HG03064 (cell line): Measurements from ENCODE around the gene RXRA.

Experiments used
- ATAC-seq: cut with Tn5 transposase; IDR thresholded peaks from one replicate; pipeline ENCODE4 v1.9.1; 2021; ENCODE audit warnings: low read depth; ENCODE audit not compliant: unreplicated experiment

RXRA gene

DNA sequence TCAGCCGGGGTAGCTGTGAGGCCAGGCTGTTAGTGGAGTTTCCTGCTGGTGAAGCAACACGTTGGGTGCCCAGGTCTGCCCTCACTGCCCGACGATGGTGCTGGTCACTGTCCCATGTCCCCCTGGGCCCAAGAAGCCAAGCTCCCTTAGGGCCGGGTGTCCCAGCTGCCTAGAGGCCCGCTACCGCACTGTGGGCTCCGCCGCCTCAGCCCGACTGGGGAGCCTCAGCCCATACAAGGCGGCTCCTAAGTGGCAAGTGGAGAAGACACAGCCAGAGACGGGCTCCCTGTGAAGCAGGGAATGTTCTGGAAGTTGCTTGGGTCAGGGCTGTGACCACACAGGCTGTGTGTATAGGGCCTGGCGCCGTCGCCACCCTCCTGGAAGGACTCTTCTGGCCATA, 96.9 kb downstream of the RXRA start:
- no peak for ATAC-seq

DNA sequence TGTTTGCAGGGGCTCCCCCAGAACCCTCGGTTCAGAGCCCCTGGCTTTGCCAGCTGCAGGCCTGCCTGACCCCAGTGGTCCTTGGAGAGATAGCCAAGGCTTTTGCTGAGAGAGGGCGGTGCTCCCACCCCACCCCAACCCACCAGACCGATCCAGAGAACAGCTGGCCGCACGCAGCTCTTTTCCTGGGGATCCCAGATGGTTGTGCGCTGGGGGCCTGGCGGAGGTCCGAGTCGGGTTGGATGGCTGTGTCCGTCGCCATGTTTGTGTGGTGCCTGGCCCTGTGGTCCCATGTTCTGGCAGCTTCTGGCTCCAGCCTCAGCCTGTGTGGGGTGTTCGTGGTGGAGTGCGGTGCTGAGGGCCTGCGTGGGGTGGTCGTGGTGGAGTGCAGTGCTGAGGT, 97.5 kb downstream of the RXRA start:
- ATAC-seq, result no peak

DNA sequence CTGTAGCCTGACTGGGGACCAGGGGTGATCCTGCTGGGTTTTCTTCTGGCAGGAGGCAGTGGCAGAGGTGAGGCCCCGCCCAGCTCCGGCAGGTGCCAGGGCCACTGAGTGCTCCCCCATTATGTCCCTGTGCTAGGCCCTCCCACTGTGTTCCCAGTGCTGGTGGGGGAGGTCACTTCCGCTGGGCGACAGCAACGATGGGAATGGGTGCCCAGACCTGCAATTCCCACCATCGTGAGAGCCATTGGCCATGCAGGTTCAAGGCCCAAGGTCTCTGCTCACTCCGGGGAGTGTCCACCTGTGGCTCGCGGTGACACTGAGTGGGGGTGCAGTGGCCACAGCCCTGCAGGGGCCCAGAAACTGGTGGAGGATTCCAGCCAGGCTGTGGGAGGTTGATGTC, 98.6 kb downstream of the RXRA start:
- ATAC-seq, result no peak

DNA sequence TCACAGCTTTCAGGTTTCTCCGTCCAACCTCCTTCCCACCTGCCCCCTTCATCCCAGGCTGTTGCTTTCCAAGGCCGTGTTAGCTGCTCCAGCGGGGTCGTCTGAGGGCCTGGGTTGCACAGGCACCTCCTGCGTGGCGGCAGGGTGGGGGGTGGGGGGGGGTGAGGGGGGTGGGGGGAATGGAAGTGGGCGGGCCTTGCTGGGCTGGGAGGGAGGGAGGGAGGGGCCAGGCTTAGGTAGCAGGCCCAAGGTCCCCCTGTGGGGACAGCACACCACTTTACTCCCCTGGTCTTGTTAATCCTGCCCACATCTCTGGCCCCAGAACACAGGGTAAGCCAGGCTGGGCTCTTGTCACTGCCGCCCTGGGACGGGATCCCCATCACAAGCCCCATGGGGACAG, 99.1 kb downstream of the RXRA start:
- no peak for ATAC-seq

DNA sequence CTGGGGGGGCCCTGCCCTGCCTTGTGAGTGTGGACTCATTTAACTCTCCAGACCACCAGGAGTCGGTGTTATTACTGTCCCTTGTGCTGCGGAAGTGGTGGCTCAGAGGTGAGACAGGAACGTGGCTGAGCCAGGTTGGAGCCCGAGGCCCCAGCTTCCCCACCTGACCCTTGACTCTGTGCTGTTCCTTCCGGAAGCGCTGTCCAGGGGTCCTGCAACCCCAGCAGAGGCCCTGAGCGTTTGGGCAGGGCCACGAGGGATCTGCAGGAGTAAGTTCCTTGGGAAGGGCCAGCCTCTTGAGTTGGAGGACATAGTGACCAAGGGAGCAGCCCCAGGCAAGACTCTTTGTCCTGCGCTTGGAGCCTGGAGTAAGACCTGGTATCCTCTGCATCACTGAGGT, 99.6 kb downstream of the RXRA start:
- no peak for ATAC-seq

DNA sequence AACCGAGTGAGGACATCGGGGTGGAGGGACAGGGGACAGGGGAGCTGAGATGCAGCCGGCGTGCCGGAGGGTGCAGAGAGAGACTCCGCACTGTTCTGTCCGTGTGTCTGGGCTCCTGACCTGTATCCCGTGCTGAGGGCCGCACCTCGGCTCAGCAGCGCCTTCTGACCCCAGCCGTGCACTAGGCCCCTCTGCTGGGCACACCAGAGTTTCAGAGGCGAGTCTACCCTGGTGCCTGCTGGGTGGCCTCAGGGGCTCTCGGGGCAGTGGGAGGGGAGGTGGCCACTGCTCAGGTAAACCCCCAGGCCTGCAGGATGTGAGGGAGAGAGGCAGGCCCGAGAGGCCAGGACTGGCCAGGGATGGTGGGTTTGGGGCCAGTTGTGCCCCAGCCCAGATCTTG, 100.2 kb downstream of the RXRA start:
- no peak for ATAC-seq

DNA sequence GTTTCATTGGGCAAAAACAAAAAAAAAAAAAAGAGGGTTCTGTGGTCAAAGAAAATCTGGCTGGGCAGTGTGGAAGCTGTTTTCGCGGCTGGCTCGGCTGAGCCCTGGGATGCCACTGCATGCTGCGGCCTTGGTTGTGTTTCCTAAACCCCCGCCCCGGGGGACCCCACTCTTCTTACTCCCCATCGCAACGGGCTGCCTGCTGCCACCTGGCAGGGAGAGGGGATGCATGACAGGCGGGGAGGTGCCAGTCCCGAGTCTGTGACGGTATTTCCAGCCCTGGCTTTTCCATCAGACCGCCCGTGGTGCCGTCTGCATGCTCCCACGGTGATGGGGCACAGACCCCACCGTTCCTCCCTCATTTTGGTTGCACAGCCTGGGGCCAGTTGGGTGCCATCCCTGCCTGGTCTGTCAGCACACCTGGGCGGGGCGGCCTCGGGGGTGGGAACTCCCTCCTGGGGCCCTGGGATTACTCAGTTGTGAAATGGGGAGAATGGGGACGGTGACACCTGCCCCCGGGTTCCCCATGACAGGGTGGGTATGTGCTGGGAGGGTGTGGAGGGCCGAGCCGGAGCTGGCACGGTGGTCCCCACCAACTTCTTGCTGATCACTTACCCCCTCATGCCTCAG, 101.0 kb downstream of the RXRA start:
- no peak for ATAC-seq

DNA sequence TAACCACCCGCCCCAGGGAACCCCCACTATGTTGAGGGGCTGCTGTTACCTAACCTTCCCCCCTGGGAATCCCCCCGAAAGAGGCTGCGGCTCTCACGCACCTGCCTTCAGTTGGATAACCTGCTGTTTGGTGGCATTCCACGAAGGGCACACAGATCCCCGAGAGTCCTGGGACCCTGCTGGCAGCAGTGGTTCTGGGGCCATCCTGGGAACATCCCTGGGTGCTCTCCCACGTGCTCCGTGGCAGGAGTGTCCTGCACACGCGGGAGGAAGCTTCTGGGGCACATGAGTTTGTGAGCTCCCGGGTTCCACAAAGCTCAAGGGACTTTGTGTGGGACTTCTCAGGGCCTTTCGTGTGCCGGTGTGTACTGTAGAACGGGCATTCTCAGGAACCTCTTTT, 102.3 kb downstream of the RXRA start:
- ATAC-seq, result no peak

DNA sequence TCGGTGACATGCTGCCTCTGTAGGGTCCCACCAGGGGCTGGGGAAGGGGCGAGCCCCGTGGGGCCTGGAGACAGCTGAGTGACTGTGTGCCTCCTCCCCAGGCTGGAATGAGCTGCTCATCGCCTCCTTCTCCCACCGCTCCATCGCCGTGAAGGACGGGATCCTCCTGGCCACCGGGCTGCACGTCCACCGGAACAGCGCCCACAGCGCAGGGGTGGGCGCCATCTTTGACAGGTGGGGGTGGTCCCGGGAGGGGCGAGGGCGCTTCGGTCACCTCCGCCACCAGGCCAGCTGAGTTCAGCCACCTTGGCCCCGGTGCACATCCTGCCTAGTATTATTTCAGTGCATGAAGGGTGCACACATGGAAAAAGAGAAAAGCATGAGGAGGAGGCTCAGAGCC, 102.8 kb downstream of the RXRA start:
- ATAC-seq, result no peak

DNA sequence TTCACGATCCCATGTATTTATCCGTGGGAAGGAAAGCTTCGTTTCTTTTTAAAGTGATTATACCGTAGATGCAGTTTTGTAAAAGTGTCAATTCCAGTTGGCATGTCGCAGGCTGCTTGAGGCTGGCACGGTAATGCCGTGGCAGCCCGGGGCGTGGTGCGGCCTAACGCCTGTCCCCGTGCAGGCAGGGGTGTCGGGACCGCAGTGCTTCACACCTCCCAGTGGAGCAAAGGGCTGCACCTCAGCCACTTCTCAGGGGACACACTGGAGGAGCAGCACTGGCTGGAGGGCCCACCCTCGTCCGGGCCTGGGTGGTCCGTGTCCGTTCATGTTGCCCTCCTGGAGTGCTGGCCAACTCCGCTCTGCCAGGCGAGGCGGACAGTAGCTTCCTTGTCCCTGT, 103.2 kb downstream of the RXRA start:
- no peak for ATAC-seq

DNA sequence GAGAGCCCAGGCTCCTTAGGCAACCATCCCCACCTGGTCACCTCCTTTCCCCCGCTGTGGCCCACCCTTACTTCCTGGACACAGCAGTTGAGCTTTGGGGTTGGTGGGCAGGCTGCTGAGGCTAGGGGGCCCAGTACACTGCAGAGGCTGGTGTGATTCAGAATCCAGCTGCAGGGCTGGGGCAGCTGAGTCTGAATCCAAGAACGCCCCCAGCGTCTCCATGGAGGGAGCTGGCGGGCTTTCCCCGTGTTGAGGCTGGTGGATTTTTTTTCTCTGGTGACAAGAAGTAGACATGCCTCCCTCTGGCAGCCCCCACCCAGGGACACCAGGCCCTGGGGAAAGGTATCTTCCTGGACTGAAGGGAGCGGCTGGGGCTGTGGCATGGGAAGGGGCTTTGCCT, 104.8 kb downstream of the RXRA start:
- ATAC-seq, result no peak

DNA sequence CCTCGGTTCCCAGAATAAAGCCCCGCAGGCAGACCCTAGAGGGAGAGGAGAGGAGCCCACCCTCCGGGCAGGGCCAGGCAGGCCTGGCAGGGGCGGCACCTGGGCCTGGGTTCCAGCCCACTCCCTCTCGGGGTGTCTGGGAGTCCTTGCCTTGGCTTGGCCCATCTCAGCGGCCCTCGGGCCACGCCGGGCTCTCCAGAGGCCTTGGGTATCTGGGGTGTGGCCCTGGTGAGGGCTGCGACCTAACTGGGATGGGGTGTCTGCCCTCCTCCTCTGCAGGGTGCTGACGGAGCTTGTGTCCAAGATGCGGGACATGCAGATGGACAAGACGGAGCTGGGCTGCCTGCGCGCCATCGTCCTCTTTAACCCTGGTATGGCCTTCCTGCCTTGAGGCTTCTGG, 105.4 kb downstream of the RXRA start:
- no peak for ATAC-seq

DNA sequence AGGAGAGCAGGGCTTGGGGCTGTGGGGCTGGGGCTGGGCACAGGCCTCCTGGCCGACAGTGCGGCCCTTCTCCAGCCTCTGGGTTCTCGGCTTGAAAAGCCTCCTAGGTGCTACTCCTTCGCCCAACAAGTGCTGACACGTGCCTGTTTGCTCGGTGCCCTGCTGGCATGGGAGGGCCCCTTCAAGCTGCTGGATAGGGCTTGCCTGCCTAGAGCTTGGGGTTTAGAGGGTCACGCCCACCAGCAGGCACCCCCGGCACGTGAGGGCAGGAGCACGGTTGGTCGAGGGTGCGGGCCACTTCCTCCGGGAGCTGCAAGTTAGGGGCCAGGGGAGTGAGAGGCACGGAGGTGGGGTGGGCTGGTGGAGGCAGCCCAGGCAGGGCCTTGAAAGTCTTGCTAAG, 106.2 kb downstream of the RXRA start:
- no peak for ATAC-seq

DNA sequence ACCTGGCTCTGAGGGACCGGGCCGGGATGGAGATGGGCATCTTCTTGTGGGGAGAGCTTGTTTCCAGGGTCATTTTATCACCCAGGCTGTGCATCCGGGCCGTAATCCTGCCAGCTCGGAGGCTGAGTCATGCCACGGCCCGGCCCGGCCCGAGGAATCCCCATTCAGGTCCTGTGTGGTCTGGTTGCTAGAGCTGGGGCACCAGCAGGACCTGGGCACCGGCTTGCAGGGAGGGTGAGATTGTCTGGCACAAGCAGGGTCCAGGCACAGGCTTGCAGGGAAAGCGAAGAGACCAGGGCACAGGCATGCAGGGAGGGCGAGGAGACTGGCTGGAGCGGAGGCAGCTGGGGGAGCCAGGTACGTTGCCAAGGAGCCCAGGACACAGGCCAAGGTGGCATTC, 106.8 kb downstream of the RXRA start:
- ATAC-seq, result no peak

DNA sequence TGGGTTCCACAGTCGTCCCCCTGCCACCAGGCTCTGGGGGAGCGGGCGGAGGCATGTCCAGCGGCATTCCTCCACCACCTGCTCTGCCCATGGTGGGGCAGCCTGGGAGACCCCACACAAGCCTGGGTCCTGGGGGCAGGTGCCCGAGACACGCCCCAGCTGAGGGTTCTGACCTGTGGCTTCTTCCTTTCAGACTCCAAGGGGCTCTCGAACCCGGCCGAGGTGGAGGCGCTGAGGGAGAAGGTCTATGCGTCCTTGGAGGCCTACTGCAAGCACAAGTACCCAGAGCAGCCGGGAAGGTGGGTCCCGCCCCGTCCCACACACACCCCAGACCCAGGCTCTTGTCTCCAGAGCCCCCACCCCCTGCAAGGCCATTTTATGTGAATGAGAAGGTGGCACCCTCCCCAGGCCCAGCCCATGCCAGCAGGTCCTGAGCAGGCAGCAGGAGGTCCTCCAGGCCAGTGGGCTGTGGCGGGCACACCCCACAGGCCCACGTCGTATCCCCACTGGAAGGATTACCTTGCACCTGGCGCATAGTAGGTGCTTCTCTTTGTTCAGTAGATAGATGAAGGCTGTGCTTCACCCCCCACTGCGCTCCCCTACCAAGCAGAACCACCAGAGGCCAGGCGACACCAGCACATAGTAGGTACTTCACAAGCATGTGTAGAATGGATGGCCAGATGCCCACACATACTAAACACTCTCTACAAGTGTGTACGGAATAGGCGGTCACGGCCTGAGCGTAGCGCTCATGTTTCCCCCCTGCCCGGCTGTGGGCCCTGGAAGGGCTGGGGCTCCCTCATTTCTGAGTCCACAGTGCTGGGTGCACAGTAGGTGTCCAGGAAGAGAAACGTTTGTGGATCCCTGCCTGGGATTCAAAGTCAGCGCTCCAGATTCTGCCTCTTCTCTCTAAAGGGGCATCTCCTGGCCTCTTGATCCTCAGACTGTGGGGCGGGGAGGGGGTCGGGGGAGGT, 107.9 kb downstream of the RXRA start:
- no peak for ATAC-seq

DNA sequence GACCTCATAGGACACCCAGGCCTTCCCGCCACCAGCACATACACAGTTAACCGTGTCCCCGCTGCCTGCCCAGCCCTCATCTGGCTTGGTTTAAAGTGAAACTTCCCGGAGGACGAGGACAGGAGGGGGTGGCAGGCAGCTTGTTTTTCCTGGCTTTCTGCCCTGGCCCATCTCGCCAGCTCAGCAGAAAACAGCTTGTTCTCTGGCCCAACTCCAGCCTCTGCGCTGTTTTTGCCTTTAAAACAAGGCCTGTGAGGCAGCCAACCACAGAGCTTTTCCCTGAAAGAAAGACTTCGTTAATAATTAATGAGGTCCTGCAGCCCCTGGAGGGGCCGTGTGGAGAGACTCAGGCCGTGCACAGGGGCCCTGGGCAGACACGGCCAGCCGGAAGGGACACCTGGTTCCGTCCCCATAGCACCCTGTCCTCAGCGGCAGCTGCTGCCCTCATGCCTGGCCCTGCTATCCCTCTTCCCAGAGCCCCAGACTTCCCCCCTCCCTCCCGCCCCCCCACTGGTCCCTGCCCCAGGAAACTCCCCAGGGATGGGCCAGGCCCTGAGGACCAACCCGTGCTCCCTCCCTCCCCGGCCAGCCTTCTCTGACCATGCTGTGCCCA, 108.7 kb downstream of the RXRA start:
- no peak for ATAC-seq

DNA sequence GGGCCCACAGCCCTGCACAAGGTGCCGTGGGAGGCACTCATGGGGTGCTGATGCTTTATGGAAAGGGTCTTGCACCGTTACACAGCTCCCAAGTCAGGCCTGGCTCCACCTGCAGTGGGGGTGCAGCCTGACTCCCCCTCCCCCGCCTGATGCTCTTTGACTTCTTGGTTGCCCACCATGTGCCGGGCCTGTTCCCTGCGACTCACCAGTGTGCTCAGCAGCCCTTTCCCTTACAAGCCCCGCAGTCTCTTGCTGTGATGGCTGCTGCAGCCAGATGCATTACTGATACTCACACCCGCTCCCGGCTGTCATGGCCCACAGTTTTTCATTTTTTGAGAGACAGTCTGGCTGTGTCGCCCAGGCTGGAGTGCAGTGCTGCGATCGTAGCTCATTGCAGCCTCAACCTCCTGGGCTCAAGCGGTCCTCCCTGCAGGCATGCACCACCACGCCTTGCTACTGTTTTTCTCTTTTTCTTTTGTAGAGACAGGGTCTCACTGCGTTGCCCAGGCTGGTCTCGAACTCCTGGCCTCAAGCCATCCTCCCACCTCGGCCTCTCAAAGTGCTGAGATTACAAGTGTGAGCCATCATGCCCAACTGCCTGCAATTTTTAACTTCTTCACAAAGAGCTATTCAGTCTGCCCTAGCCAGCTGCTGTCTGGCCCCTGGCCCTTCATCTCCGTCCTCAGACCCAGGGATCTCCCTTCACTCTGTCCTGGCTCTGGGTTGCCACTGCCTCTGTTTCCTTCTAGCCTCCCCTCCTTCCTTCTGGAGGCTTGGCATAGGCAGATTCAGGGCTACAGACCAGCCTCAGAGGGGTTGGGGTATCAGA, 109.5 kb downstream of the RXRA start:
- no peak for ATAC-seq

DNA sequence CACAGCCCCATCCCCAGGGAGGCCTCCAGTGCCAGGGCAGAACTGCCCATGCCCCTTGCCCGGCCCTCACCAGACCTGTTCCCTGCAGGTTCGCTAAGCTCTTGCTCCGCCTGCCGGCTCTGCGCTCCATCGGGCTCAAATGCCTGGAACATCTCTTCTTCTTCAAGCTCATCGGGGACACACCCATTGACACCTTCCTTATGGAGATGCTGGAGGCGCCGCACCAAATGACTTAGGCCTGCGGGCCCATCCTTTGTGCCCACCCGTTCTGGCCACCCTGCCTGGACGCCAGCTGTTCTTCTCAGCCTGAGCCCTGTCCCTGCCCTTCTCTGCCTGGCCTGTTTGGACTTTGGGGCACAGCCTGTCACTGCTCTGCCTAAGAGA, 110.1 kb downstream of the RXRA start:
- ATAC-seq, result no peak

DNA sequence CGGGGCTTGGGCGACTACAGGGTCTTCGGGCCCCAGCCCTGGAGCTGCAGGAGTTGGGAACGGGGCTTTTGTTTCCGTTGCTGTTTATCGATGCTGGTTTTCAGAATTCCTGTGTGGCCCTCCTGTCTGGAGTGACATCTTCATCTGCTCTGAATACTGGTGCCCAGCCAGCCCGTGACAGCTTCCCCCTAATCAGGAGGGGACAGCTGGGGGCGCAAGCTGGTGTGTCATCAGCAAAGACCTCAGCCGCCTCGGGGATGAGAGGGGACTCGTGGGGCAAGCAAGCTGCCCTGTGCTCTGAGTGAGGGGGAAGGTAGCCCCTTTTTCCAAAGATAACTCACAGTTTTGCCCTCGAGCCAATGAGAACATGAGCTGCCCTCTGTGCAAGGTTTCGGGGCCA, 110.7 kb downstream of the RXRA start:
- ATAC-seq, result no peak

DNA sequence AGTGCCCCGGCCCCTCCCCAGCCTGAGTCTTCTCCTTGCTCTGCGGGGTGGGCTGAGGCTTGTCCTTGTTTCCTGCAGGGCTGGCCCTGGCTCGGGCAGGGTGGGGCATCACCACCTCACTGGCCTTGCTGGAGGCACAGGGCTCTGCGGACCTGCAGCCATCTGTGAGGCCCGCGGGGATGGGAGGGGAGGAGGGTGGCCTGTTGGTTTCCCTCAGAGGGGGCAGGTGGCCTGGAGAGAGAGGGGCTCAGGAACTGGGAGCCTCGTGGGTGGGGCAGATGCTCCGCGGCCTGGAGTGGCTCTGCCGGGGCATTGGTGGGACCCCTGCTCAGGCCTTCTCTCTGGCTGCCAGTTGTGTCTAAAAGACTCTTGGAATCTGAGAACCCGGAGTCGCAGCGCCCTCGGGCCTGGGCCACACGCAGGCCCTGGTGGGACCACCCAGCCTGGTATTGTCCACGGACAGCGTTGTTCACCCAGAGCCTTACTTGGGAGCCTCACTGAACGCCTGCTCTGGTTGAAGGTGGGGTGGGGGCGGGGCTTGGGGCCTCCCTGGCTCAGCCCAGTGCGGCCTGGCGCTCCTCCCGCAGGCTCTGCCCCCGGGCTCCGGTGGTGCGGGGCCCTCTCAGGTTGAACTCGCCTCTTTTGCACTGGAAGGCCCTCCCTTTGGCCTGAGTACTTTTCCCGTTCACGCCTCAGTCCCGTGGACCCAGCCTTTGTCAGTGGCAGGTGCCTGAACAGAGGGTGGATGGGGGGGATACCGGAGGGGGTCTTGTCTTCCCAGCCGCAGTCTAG, 111.3 kb downstream of the RXRA start:
- no peak for ATAC-seq
